ENCODE measurements around the gene SIN3B.

Gene SIN3B

GRCh38 chr19:16887353-16888265 is 58.4 kb downstream of the SIN3B start:
- no peaks in the 10 kb centered on the region for H3K36me3 ChIP-seq (ENCODE audit: low read length)
- H2AFZ ChIP-seq (ENCODE audit: low read depth, low read length, severe bottlenecking), result no peak overlapping the region
- H3K4me2 ChIP-seq (ENCODE audit: low read depth, low read length, poor library complexity, severe bottlenecking), result no peak overlapping the region

GRCh38 chr19:16888629-16889365 is 59.6 kb downstream of the SIN3B start, which contains the start of gene F2RL3:
TSS of gene F2RL3 (plus strand) at chr19:16888999. CDS start at chr19:16889190, 191 bp downstream.
- no peak within 1 kb of the TSS for H3K9ac ChIP-seq (ENCODE audit: low read length)
- H3K4me2 ChIP-seq (ENCODE audit: low read depth, low read length, poor library complexity, severe bottlenecking), result no peak within 1 kb of the TSS
- no peaks in the 10 kb centered on the region for H3K9me3 ChIP-seq (ENCODE audit: insufficient read depth, low read length)
- no peaks in the 10 kb centered on the region for H3K9me2 ChIP-seq (replicated peaks; ENCODE audit: insufficient read depth, low read length)
- H3F3A ChIP-seq (ENCODE audit: insufficient read depth), result no peaks in the 10 kb centered on the region
- H2AFZ ChIP-seq (ENCODE audit: low read depth, low read length, severe bottlenecking), result no peak within 1 kb of the TSS
- H3K36me3 ChIP-seq (ENCODE audit: low read length), result no peaks in the 10 kb centered on the region
- no peaks in the 10 kb centered on the region for H3K27me3 ChIP-seq (ENCODE audit: low read length)
- no peak within 1 kb of the TSS for H3K27ac ChIP-seq (ENCODE audit: low read depth, low read length)
- H4K20me1 ChIP-seq (ENCODE audit: low read depth, low read length), result no peaks in the 10 kb centered on the region
- TF ChIP-seq CTCF (IDR thresholded peaks at IDR 0.05; ENCODE audit: insufficient read depth, low read length, poor library complexity, severe bottlenecking), result no peak
- TF ChIP-seq EZH2phosphoT487 (conservative IDR thresholded peaks at IDR 0.05; ENCODE audit: low read length), result no peak
- H3K4me3 ChIP-seq (ENCODE audit: insufficient read depth, low read length, poor library complexity, severe bottlenecking), result no peak within 1 kb of the TSS
- H3K79me2 ChIP-seq (ENCODE audit: insufficient read depth, low read length), result no peaks in the 10 kb centered on the region

More at GRCh38 chr19:16887353-16888265, 58.4 kb downstream of the SIN3B start:
- Histone ChIP-seq H4K20me1 (ENCODE audit: low read depth, low read length) (no peaks in the 10 kb centered on the region), H3K79me2 (ENCODE audit: insufficient read depth, low read length) (no peaks in the 10 kb centered on the region), H3K9ac (ENCODE audit: low read length) (no peak overlapping the region), H3F3A (ENCODE audit: insufficient read depth) (no peaks in the 10 kb centered on the region), H3K9me2 (replicated peaks; ENCODE audit: insufficient read depth, low read length) (no peaks in the 10 kb centered on the region), H3K27me3 (ENCODE audit: low read length) (no peaks in the 10 kb centered on the region), H3K4me3 (ENCODE audit: insufficient read depth, low read length, poor library complexity, severe bottlenecking) (no peak overlapping the region), H3K27ac (ENCODE audit: low read depth, low read length) (no peak overlapping the region), H3K9me3 (ENCODE audit: insufficient read depth, low read length) (peaks cover 5% of the 10 kb centered on the region; the same call in 1 of the 2 replicates)
- no peak for TF ChIP-seq CTCF (IDR thresholded peaks at IDR 0.05; ENCODE audit: insufficient read depth, low read length, poor library complexity, severe bottlenecking)
- no peak for TF ChIP-seq EZH2phosphoT487 (conservative IDR thresholded peaks at IDR 0.05; ENCODE audit: low read length)

- no peaks in the 10 kb centered on the region for H3F3A ChIP-seq (ENCODE audit: insufficient read depth)
- no peaks in the 10 kb centered on the region for H4K20me1 ChIP-seq (ENCODE audit: low read depth, low read length)
- no peaks in the 10 kb centered on the region for H3K9me3 ChIP-seq (ENCODE audit: insufficient read depth, low read length)
- H3K9ac ChIP-seq (ENCODE audit: low read length), result no peak overlapping the region
- H3K27me3 ChIP-seq (ENCODE audit: low read length), result no peaks in the 10 kb centered on the region
- no peaks in the 10 kb centered on the region for H3K9me2 ChIP-seq (replicated peaks; ENCODE audit: insufficient read depth, low read length)
- no peak overlapping the region for H3K27ac ChIP-seq (ENCODE audit: low read depth, low read length)
- H3K79me2 ChIP-seq (ENCODE audit: insufficient read depth, low read length), result no peaks in the 10 kb centered on the region
- H3K36me3 ChIP-seq (ENCODE audit: low read length), result no peaks in the 10 kb centered on the region
- no peak overlapping the region for H2AFZ ChIP-seq (ENCODE audit: low read depth, low read length, severe bottlenecking)
- no peak overlapping the region for H3K4me3 ChIP-seq (ENCODE audit: insufficient read depth, low read length, poor library complexity, severe bottlenecking)
- TF ChIP-seq CTCF (IDR thresholded peaks at IDR 0.05; ENCODE audit: insufficient read depth, low read length, poor library complexity, severe bottlenecking) (no peak), EZH2phosphoT487 (conservative IDR thresholded peaks at IDR 0.05; ENCODE audit: low read length) (no peak)
- H3K4me2 ChIP-seq (ENCODE audit: low read depth, low read length, poor library complexity, severe bottlenecking), result no peak overlapping the region
These were observed 60.2 kb downstream of the SIN3B start for GRCh38 chr19:16889366-16889882.

Measured in SU-DHL-6 (cell line).